ENCODE results near the gene CABLES2.
"Not testable (repeated sequence)": the region's sequence is repeated elsewhere in the genome, so short reads cannot be mapped to it uniquely, and the experiment has no call there.

CABLES2 gene

DNA sequence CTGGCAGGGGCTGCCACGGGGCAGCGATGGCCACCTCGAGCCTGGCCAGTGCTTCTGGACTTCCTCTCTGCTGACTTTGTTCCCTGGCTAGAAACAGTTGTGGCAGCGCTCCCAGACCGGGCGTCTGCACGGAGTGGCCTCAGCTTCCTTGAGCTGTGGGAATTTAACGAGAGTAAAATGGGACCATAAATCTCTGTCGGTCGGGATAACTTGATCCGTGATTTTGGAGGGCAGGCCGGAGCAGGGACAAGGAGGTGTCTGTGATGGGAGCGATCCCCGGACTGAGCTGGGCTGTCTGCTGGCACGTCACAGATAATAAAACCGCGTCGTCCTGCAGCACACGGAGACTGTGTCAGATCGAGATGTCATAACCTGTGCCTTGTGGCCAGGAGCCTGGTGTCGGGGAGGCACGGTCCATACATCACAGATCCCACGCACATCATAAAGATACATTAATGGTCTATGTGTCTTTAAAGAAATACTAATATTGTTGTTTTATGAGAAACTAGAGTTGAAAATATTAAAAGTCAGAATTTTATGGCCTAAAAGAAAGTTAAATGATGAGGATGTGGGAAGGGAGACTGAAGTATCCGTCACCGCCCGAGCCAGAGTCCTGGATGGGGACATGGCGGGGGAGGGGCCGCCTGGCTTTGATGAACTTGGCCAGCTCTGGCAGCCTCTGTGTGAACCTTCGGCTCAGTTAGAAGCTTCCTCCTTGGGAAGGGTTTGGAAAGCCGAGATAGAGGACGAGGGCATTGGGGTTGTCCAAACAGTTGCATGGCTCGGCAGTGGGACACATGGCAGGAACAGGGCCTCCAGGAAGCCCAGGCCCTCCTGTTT is 26.8 kb upstream of the CABLES2 start:
- DNase-seq = no peak

DNA sequence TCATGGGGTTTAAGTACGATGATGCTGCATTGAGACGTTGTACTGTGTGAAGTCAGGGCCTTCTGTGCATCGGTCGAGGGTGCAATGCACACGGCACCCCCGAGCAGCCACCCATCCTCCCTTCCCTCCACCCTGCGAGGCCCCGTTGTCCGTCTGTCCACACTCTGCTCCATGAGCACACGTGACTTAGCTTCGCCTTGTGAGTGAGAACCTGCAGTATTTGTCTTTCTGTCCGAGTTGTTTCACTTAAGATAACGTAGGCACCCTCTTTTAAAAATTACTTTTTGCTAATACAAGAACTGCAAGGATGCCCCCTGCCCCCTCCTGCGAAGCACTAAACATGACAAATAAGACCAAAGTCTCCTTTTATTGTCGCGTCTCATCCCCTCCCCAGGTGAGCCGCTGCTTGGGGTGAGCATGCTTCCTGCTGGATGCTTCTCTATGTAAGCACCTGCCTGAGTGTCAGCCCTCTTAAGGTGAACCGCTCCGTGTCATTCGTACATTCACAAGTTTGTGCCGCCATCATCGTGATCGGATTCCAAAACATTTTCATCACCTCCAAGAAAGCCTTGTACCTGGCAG is 23.9 kb upstream of the CABLES2 start:
- no peak for DNase-seq

- DNase-seq = no peak
Observed at GRCh38 chr20:62430311-62430853, 23.3 kb upstream of the CABLES2 start.

DNA sequence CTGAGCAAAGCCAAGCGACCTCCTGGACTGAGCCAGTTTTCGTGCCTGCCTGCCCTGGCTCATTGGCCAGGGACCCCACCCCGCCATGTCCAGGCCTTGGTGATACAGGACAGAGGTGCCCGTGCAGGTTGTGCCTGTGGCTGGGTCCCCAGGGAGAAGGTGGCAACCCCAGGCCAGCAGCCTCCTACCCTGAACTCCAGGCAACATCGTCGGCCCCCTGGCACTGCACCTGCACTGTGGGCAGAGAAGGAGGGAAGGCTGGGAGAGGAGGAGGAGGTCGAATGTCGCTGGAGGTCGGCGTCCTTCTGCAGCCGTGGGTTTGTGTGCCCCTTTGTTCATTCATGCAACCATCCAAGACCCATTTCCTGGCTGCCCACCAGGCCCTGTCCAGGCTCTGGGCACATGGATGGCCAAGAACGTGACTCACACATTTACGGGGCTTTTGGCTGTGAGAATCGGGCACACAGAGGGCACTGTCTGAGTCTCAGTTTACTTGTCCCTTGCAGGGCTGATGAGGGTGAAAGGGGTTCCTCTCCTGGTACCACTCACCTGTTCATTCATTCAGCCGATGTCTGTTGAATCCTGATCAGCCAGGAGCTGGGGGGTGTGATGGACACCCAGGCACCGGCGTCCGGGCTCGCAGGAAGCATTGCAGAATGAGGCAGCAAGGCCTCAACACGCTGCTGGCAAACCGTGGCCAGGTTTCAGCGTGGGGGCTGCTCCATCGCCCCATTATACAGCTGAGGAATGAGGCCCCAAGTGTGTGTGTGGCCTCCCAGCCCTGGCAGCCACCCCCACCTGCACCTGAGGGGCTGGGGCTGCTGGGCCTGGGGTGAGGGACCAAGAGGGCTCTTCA is 22.6 kb upstream of the CABLES2 start:
- no peak for DNase-seq

- DNase-seq = no peak
Observed at GRCh38 chr20:62428396-62429295, 21.6 kb upstream of the CABLES2 start.

- DNase-seq = no peak
Observed at GRCh38 chr20:62428002-62428372, 20.9 kb upstream of the CABLES2 start.

GRCh38 chr20:62427172-62428001 is 20.3 kb upstream of the CABLES2 start, which contains the start of gene RBBP8NL:
RBBP8NL (minus strand) TSS chr20:62427539; CDS start chr20:62419647, 7,892 bp downstream.
- DNase-seq = no peak

GRCh38 chr20:62426699-62427131 is 19.6 kb upstream of the CABLES2 start:
- no peak for DNase-seq

DNA sequence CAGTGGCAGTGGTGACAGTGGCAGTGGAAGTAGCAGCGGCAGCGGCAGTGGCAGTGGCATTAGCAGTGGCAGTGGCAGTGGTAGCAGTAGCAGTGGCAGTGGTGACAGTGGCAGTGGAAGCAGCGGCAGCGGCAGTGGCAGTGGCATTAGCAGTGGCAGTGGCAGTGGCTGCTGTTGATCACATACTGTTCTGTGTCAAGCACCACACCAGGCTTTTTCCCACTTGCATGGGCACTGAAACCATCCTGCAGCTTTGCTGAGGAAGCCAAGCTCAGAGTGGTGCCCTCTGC is 18.9 kb upstream of the CABLES2 start:
- DNase-seq = not testable (repeated sequence)

- DNase-seq = no peak
Observed at GRCh38 chr20:62425281-62426058, 18.4 kb upstream of the CABLES2 start.

GRCh38 chr20:62424249-62425107 is 17.4 kb upstream of the CABLES2 start:
- DNase-seq = no peak

DNA sequence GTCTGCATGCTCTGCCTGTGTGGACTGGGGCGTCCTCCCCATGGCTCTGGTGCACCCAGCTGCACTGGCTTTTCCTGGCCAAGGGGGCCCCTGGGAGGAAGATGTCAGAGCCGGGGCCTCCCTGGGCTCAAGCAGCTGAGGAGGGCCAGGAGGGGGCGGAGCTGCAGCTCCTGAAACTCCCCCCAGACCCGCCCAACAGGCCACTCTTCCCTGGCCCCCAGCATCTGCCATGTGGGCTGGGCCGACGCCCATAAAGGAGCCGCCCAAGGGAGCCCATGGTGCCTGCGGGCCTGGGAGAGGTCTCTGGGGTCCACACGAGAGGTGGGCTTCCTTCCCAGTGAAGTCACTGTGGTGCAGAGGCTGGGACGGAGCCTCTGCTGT is 16.2 kb upstream of the CABLES2 start:
- no peak for DNase-seq

- no peak for DNase-seq
Observed at GRCh38 chr20:62422636-62423325, 15.7 kb upstream of the CABLES2 start.

DNA sequence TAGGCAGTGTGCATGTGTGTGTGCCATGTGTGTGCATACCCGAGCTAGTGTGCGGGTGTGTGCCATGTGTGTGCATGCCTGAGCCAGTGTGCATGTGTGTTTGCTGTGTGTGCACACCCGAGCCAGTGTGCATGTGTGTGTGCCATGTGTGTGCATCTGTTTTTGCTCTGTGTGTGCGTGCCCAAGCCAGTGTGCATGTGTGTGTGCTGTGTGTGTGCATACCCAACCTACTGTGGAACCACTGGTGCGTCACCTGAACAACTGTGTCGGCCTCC is 14.6 kb upstream of the CABLES2 start:
- no peak for DNase-seq

- DNase-seq = no peak
Observed at GRCh38 chr20:62420846-62421715, 14.0 kb upstream of the CABLES2 start.

- DNase-seq = no peak
Observed at GRCh38 chr20:62419759-62420158, 12.7 kb upstream of the CABLES2 start.

DNA sequence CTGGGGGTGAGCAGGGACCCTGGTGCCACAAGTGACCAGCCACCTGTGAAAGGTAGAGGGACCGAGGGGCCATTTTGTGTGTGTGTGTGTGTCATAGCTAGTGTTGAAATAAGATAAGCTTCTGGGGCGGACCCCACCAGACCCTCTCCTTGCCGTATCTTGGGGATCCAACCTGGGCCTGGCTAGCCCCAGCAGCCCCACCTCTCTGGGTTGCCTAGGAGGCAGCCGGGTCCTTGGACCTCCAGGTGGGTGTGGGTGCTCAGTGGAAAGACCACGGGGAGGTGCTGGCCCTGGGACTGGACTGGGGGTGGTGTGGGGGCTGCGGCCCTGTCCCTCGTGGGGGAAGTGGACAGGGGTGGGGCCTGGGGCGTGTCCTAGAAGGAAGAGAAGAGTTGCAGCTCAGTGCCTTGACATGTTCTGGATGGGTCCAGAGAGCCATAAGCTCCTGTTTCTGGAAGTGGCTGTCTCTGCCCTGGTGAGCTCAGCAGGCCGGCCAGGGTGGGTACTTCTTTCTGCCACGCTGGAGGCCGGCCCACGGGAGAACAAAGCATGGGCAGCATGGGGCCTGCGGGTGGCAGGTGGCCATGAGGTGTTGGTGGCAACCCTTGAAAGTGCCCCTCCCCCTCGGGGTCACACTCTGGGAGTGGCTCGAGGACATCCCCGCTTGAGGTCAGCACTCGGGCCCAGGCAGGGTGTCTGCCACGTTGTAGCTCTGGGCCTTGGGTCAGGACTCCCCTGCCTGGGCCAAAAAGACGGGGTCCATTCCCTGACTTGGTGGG is 11.8 kb upstream of the CABLES2 start:
- DNase-seq = no peak

Measured in right hindlimb (tissue), 1 donor.